Nephron (organoid): ENCODE data around the gene HHIPL2.

Experiments
- H3K27ac Mint-ChIP-seq, 3 experiments: 2 replicates each; pipeline ENCODE4 v1.8.0; 2020; ENCODE audit warnings: mixed read lengths in 3 of 3, mild to moderate bottlenecking in 2 of 3, moderate library complexity in 1 of 3
- H3K27me3 Mint-ChIP-seq: 2 replicates; pipeline ENCODE4 v1.8.0; 2021; ENCODE audit warnings: low read depth, mild to moderate bottlenecking, moderate library complexity, mixed read lengths
- H3K36me3 Mint-ChIP-seq: 2 replicates; pipeline ENCODE4 v1.8.0; 2020; ENCODE audit warnings: low read depth, mixed read lengths
- H3K4me1 Mint-ChIP-seq: 2 replicates; pipeline ENCODE4 v1.8.0; 2020; ENCODE audit warnings: mixed read lengths
- H3K4me3 Mint-ChIP-seq, 3 experiments: 2 replicates each; pipeline ENCODE4 v1.8.0; 2020; ENCODE audit warnings: mild to moderate bottlenecking in 3 of 3, mixed read lengths in 3 of 3, moderate library complexity in 2 of 3
- H3K9me3 Mint-ChIP-seq: 2 replicates; pipeline ENCODE4 v1.8.0; 2020; ENCODE audit warnings: mixed read lengths
- TF ChIP-seq, protein P1 (sequence below), 3 experiments: fragments of 200-600 bp; sonication (generic); IDR thresholded peaks; one replicate each; pipeline ENCODE4 v1.5.0; 2021; ENCODE audit warnings: antibody characterized with exemption in 3 of 3; ENCODE audit not compliant: unreplicated experiment in 3 of 3

The HHIPL2 gene

DNA sequence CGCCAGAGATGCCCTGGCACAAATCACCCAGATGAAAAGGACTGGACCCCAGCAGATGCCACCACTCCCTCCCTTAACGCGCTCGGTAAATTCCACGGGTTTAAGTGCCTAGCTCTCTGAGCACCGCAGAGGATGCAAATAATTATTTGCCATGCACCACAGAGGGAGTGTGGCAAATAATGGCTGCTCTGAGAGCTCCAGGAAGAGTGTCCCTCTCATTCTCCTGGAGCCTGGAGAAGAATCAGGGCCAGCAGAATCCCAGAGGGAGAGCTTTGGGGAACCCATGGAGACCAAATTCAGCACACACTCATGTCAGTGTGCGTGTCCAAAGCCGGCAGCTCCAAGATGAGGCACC, 667 bp downstream of the HHIPL2 start:
- Mint-ChIP-seq H3K4me1 (peaks cover 13% of the 10 kb centered on the region), H3K27me3 (peaks cover 27% of the 10 kb centered on the region), H3K36me3 (no peaks in the 10 kb centered on the region), H3K9me3 (no peaks in the 10 kb centered on the region), H3K27ac (peak overlapping the region in 2 of 3 experiments; percentile 26 to 36), H3K4me3 (peak overlapping the region in 1 of 3 experiments; percentile 10)
- TF ChIP-seq, protein P1, sequence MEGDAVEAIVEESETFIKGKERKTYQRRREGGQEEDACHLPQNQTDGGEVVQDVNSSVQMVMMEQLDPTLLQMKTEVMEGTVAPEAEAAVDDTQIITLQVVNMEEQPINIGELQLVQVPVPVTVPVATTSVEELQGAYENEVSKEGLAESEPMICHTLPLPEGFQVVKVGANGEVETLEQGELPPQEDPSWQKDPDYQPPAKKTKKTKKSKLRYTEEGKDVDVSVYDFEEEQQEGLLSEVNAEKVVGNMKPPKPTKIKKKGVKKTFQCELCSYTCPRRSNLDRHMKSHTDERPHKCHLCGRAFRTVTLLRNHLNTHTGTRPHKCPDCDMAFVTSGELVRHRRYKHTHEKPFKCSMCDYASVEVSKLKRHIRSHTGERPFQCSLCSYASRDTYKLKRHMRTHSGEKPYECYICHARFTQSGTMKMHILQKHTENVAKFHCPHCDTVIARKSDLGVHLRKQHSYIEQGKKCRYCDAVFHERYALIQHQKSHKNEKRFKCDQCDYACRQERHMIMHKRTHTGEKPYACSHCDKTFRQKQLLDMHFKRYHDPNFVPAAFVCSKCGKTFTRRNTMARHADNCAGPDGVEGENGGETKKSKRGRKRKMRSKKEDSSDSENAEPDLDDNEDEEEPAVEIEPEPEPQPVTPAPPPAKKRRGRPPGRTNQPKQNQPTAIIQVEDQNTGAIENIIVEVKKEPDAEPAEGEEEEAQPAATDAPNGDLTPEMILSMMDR (IDR thresholded peaks at IDR 0.05; ENCODE audit: unreplicated experiment in 3 of 3): no peak

DNA sequence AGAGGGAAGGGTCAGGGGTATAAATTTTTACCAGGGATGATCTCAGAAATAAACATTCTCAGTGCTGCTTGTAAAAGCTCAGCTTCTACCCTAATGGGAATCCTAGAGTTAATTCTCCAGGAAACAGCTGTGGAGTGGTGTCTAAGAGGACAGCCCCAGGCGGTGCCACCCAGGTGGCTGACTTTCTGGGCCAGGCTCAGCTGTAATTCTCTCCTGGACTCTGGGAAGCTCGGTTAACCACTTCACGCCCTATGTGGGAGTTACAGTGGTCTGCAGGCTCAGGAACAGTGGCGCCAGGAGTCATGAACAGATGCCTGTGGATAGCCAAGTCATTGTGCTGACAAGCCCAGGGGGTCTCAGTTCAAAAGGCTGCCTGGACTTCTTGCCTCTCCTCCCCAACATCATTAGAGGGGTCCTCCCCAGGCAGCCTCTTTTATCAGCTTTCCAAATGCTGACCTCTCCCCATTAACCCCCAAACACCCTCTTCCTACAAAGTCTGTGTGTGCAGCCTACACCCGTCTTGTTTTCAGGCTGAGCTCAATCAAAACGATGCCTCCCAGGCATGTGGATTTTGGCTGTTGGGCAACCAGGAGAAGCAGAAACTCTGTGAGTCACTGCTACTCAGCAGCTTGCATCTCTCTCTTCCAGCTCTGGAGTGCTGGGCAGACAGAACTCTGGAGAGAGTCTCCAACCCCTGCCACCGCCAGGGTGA, 1.2 kb downstream of the HHIPL2 start:
- TF ChIP-seq, protein P1 (IDR thresholded peaks at IDR 0.05; ENCODE audit: unreplicated experiment in 3 of 3): no peak
- H3K27me3 Mint-ChIP-seq: peaks cover 27% of the 10 kb centered on the region
- H3K9me3 Mint-ChIP-seq: no peaks in the 10 kb centered on the region
- H3K27ac Mint-ChIP-seq: peak overlapping the region in 2 of 3 experiments; percentile 26 to 36
- H3K4me1 Mint-ChIP-seq: peaks cover 13% of the 10 kb centered on the region
- H3K4me3 Mint-ChIP-seq: peak overlapping the region in 1 of 3 experiments; percentile 10
- H3K36me3 Mint-ChIP-seq: no peaks in the 10 kb centered on the region

DNA sequence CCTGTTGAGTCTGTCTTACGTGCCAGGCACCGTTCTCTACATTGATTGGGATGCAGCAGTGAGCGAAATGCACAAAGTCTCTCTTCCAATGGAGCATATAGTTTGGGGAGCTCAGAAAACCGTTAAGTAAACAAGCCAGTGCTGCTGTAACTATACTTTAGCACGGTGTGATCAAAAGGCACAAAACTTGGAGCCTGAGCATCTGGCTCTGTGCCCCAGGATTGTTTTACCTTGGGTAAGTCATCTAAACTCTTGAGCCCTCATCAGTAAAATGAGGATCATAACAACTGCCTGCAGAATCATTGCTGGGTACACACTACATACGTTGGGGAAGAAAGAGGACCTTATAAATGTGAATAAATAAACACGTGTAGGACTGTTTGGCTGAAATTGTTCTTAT, 1.8 kb downstream of the HHIPL2 start:
- Mint-ChIP-seq H3K4me3 (no peak overlapping the region), H3K9me3 (no peaks in the 10 kb centered on the region), H3K27me3 (peaks cover 27% of the 10 kb centered on the region), H3K36me3 (no peaks in the 10 kb centered on the region), H3K27ac (peak overlapping the region in 2 of 3 experiments; percentile 14 to 18), H3K4me1 (peaks cover 13% of the 10 kb centered on the region)
- TF ChIP-seq, protein P1 (IDR thresholded peaks at IDR 0.05; ENCODE audit: unreplicated experiment in 3 of 3): no peak

DNA sequence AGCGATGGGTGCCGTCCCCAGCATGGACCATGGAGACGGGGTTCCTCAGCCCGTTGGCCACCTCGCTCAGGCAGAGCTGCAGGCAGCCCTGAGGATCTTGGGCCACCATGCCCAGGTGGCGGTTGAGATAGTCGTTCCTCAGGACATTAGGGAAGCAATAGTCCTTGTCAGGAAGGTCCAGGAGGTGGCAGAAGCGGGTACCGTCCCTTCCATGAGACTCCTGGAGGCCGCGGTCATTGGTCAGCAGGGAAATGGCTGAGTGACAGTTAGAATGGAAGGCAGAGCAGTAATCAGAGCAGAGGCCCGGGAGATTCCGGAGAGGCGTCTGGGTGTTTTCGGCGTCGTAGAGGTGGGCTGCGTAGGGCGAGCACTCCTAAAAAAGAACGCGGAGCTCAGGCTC, 4.1 kb downstream of the HHIPL2 start:
- TF ChIP-seq, protein P1 (IDR thresholded peaks at IDR 0.05; ENCODE audit: unreplicated experiment in 3 of 3): no peak
- no peak overlapping the region for H3K27ac Mint-ChIP-seq

DNA sequence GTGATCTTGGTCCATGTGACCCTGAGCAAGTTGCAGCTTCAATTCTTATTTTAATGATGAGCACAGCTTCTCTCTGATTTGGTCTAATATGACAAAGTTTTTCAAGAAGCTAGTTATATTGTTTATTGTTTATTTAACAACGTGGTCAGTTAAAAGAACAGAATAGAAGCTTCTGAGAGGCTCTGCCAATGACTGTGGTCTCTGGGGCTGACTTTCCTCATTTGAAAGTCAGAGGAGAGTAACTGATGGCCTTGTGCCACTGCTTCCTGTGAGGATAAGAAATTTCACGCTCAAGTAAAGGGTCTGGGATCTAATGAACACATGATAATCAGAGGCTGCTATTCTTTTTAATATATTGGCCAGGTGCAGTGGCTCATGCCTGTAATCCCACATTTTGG, 7.3 kb downstream of the HHIPL2 start:
- no peaks in the 10 kb centered on the region for H3K36me3 Mint-ChIP-seq
- H3K27me3 Mint-ChIP-seq: peaks cover 18% of the 10 kb centered on the region
- no peak overlapping the region for H3K27ac Mint-ChIP-seq
- no peaks in the 10 kb centered on the region for H3K4me1 Mint-ChIP-seq
- no peaks in the 10 kb centered on the region for H3K9me3 Mint-ChIP-seq
- H3K4me3 Mint-ChIP-seq: no peak overlapping the region
- TF ChIP-seq, protein P1 (IDR thresholded peaks at IDR 0.05; ENCODE audit: unreplicated experiment in 3 of 3): no peak

More for the DNA sequence above, 4.1 kb downstream of the HHIPL2 start:
- Mint-ChIP-seq H3K4me1 (peaks cover 13% of the 10 kb centered on the region), H3K36me3 (no peaks in the 10 kb centered on the region), H3K4me3 (no peak overlapping the region), H3K27me3 (peaks cover 27% of the 10 kb centered on the region), H3K9me3 (no peaks in the 10 kb centered on the region)
